K562 (cell line): Measurements from ENCODE around the gene ATF4. TPM values are rescaled to one million over a fixed set of nuclear protein-coding genes. Genes with fewer than 3 reads are reported as not detected.

Experiments
- ATAC-seq: fragments of 200-7000 bp; cut with Tn5 transposase; 3 replicates; pipeline ENCODE4 v1.9.1; 2020; ENCODE audit warnings: moderate library complexity
- BruUV-seq: library from RNA; stranded (reverse); fragments of 400-500 nt; replicated peaks from 2 replicates; lab custom pipeline; 2021; lab: Mats Ljungman, UMichigan
- CTCF ChIA-PET: fragments of 300-600 bp; formaldehyde crosslinking; extraction: SDS; loops from one replicate; lab custom pipeline; 2021; ENCODE audit warnings: low intra/inter-chr PET ratio; lab: Yijun Ruan, JAX
- POLR2A ChIA-PET: fragments of 300-600, 350-650 bp; sonication (Branson Sonifier 250); formaldehyde crosslinking; extraction: SDS; loops from one replicate; lab custom pipeline; 2021; ENCODE audit warnings: antibody characterized with exemption, inconsistent platforms; lab: Yijun Ruan, JAX
- DNase-seq, 4 experiments: peaks; one replicate each; pipeline versions ENCODE4 v3.0.0 to v3.0.0-alpha.2; 2011 to 2018; ENCODE audit warnings: low spot score in 3 of 4, mixed read lengths in 3 of 4; ENCODE audit errors: extremely low read depth in 1 of 4
- FAIRE-seq: peaks from 2 replicates; lab custom pipeline; 2011; peaks lifted over from hg19 to GRCh38; lab: Jason Lieb, UNC
- H2AFZ ChIP-seq: 2 replicates; pipeline ENCODE4 v1.6.0; 2011; ENCODE audit warnings: low read depth, low read length, control low read depth, inconsistent platforms
- H3K27ac ChIP-seq: fragments of 200-600 bp; 3 replicates; pipeline ENCODE4 v1.8.0; 2011; ENCODE audit warnings: low read depth, mild to moderate bottlenecking, control low read depth, inconsistent platforms, low read length, moderate library complexity, mixed read lengths; ENCODE audit errors: extremely low read depth
- H3K27me3 ChIP-seq, 2 experiments: fragments of 300-600 bp in 1 of 2; 2 replicates in 1 of 2; 3 replicates in 1 of 2; pipeline versions ENCODE4 v1.6.0 to v1.8.0; 2011; ENCODE audit warnings: inconsistent platforms in 2 of 2, low read length in 2 of 2, mild to moderate bottlenecking in 1 of 2, mixed read lengths in 1 of 2, moderate library complexity in 1 of 2; ENCODE audit not compliant: control insufficient read depth in 2 of 2, insufficient read depth in 2 of 2
- H3K36me3 ChIP-seq: fragments of 300-600 bp; 3 replicates; pipeline ENCODE4 v1.8.0; 2011; ENCODE audit warnings: mild to moderate bottlenecking, low read length, inconsistent platforms; ENCODE audit not compliant: control insufficient read depth, insufficient read depth
- H3K4me1 ChIP-seq, 2 experiments: fragments of 200-600 bp in 1 of 2; replicated peaks in 1 of 2; 2 replicates in 1 of 2; 3 replicates in 1 of 2; pipeline versions ENCODE4 v1.5.1 to v1.8.0; 2011; ENCODE audit warnings: inconsistent platforms in 2 of 2, low read length in 2 of 2, mild to moderate bottlenecking in 1 of 2, mixed read lengths in 1 of 2, moderate library complexity in 1 of 2; ENCODE audit not compliant: control insufficient read depth in 2 of 2, insufficient read depth in 2 of 2
- H3K4me2 ChIP-seq: 2 replicates; pipeline ENCODE4 v1.6.1; 2011; ENCODE audit warnings: low read length, control low read depth, inconsistent platforms, mixed read lengths; ENCODE audit not compliant: insufficient read depth
- H3K4me3 ChIP-seq: fragments of 200-600 bp; sonication (generic), shearing (Covaris generic); 2 replicates; pipeline ENCODE4 v1.5.1; 2016; ENCODE audit warnings: control low read depth, inconsistent platforms
- H3K79me2 ChIP-seq: fragments of 200-600 bp; 3 replicates; pipeline ENCODE4 v1.8.0; 2011; ENCODE audit warnings: low read length, inconsistent platforms; ENCODE audit not compliant: control insufficient read depth, insufficient read depth
- H3K9ac ChIP-seq, 2 experiments: 2 replicates each; pipeline versions ENCODE4 v1.6.0 to v1.6.1; 2011; ENCODE audit warnings: low read depth in 2 of 2, low read length in 2 of 2, control low read depth in 1 of 2, inconsistent platforms in 1 of 2, mild to moderate bottlenecking in 1 of 2, mixed read lengths in 1 of 2; ENCODE audit not compliant: insufficient read depth in 1 of 2
- H3K9me1 ChIP-seq: one replicate; pipeline ENCODE4 v1.6.0; 2011; ENCODE audit warnings: inconsistent platforms, mild to moderate bottlenecking, low read length, moderate library complexity; ENCODE audit not compliant: control insufficient read depth, insufficient read depth
- H3K9me3 ChIP-seq: replicated peaks from 2 replicates; pipeline ENCODE4 v1.5.1; 2011; ENCODE audit warnings: low read depth, low read length, inconsistent platforms; ENCODE audit not compliant: control insufficient read depth, insufficient read depth
- H4K20me1 ChIP-seq: replicated peaks from 2 replicates; pipeline ENCODE4 v1.6.1; 2011; ENCODE audit warnings: low read length, inconsistent platforms, mixed read lengths; ENCODE audit not compliant: control insufficient read depth, insufficient read depth
- BMI1 ChIP-seq: fragments of 150-350 bp; IDR thresholded peaks from 2 replicates; pipeline ENCODE4 v1.6.1; 2014; ENCODE audit warnings: low read length
- E2F6 ChIP-seq, 2 experiments: IDR thresholded peaks; 2 replicates each; pipeline ENCODE4 v1.6.1; 2011; ENCODE audit warnings: borderline replicate concordance in 1 of 2, control low read depth in 1 of 2, low read depth in 1 of 2, low read length in 1 of 2, mild to moderate bottlenecking in 1 of 2, mixed read lengths in 1 of 2, moderate library complexity in 1 of 2; ENCODE audit not compliant: insufficient read depth in 1 of 2, insufficient read length in 1 of 2, poor library complexity in 1 of 2, severe bottlenecking in 1 of 2; ENCODE audit errors: extremely low read depth in 1 of 2
- GATA2 ChIP-seq: sonication (generic); formaldehyde crosslinking; IDR thresholded peaks from 2 replicates; pipeline ENCODE4 v1.4.0; 2020; ENCODE audit warnings: mild to moderate bottlenecking, missing genetic modification reagents
- HDGF ChIP-seq: fragments of 450-650 bp; IDR thresholded peaks from 2 replicates; pipeline ENCODE4 v1.6.1; 2016
- HNRNPK ChIP-seq: fragments of 200-400 bp; formaldehyde crosslinking; IDR thresholded peaks from one replicate; pipeline ENCODE4 v1.6.1; 2018; ENCODE audit warnings: mild to moderate bottlenecking, low read depth, low read length; ENCODE audit not compliant: poor library complexity, severe bottlenecking
- HNRNPL ChIP-seq: fragments of 200-400 bp; formaldehyde crosslinking; IDR thresholded peaks from 2 replicates; pipeline ENCODE4 v1.6.1; 2017; ENCODE audit warnings: low read depth, mild to moderate bottlenecking, low read length
- IFI16 ChIP-seq: fragments of 250-450 bp; sonication (Bioruptor Pico); IDR thresholded peaks from 2 replicates; pipeline ENCODE4 v2.1.2; 2022; ENCODE audit warnings: mild to moderate bottlenecking, inconsistent platforms
- KLF13 ChIP-seq: fragments of 450-650 bp; IDR thresholded peaks from 2 replicates; pipeline ENCODE4 v1.6.1; 2016; ENCODE audit warnings: missing genetic modification characterization, low read depth, mild to moderate bottlenecking, missing compliant biosample characterization, moderate library complexity, borderline replicate concordance
- MXI1 ChIP-seq: IDR thresholded peaks from 2 replicates; pipeline ENCODE4 v1.6.1; 2011; ENCODE audit warnings: low read depth, mild to moderate bottlenecking, improper control_type of control experiment, low read length
- NFXL1 ChIP-seq: fragments of 450-650 bp; formaldehyde crosslinking; IDR thresholded peaks from 2 replicates; pipeline ENCODE4 v1.4.0; 2021; ENCODE audit warnings: mild to moderate bottlenecking
- NONO ChIP-seq, 2 experiments: fragments of 200-400 bp in 1 of 2; fragments of 450-650 bp in 1 of 2; formaldehyde crosslinking in 1 of 2; IDR thresholded peaks; 2 replicates each; pipeline ENCODE4 v1.6.1; 2017; ENCODE audit warnings: low read depth in 2 of 2, mild to moderate bottlenecking in 2 of 2, moderate library complexity in 2 of 2, low read length in 1 of 2
- RBM17 ChIP-seq: fragments of 200-400 bp; formaldehyde crosslinking; IDR thresholded peaks from 2 replicates; pipeline ENCODE4 v1.6.1; 2017; ENCODE audit warnings: low read depth, mild to moderate bottlenecking, low read length, borderline replicate concordance
- STAG1 ChIP-seq: sonication (generic); formaldehyde crosslinking; IDR thresholded peaks from 2 replicates; pipeline ENCODE4 v1.5.0; 2020; ENCODE audit warnings: missing genetic modification reagents, borderline replicate concordance
- TAF1 ChIP-seq: IDR thresholded peaks from 2 replicates; pipeline ENCODE4 v1.6.1; 2011; ENCODE audit warnings: mild to moderate bottlenecking, low read length, moderate library complexity; ENCODE audit not compliant: insufficient read depth, control insufficient read depth, severe bottlenecking; ENCODE audit errors: extremely low read depth
- ZNF561 ChIP-seq: fragments of 450-650 bp; formaldehyde crosslinking; conservative IDR thresholded peaks from 2 replicates; pipeline ENCODE4 v1.4.0; 2020; ENCODE audit warnings: mild to moderate bottlenecking, moderate library complexity
- WGBS: fragments of 100-300 bp; shearing (Covaris generic); methylation state at CpG from one replicate; pipeline ENCODE4 v1.1.6; 2016; ENCODE audit warnings: low coverage, mixed read lengths; ENCODE audit not compliant: insufficient coverage; ENCODE audit errors: missing lambda C conversion rate; 5-methylcytosine and 5-hydroxymethylcytosine counted together
- in situ Hi-C: fragments of 300-500 bp; cut with MboI; formaldehyde crosslinking; loops from 4 replicates; pipeline ENCODE4 v1.15.0; 2018; ENCODE audit warnings: inconsistent platforms, mixed read lengths
- intact Hi-C: fragments of 100-400 bp; cut with micrococcal nuclease; formaldehyde crosslinking; loops from 2 replicates; pipeline ENCODE4 v1.14.2; 2022
- polyA plus RNA-seq, 8 experiments: library from polyadenylated mRNA; depleted of rRNA in 4 of 8; stranded (reverse) in 5 of 8; unstranded in 3 of 8; fragments of >200 nt; fragmentation: Nextera tagmentation in 2 of 8; fragmentation: Illumina TruSeq in 1 of 8; extraction: Ambion mirVana in 2 of 8; extraction: Trizol in 1 of 8; gene quantifications; 2 replicates each; pipeline versions ENCODE4 v1.2.1 to v1.2.3, GENCODE V29; 2011 to 2014; ENCODE audit warnings: inconsistent platforms in 1 of 8, missing spikeins in 1 of 8
- total RNA-seq, 7 experiments: library from RNA; depleted of rRNA in 6 of 7; stranded (reverse); fragments of >200 nt in 6 of 7; fragmentation: Illumina TruSeq in 2 of 7; extraction: Trizol in 2 of 7; gene quantifications; 2 replicates each; pipeline versions ENCODE4 v1.2.1 to v1.2.3, GENCODE V29; 2011 to 2021; ENCODE audit warnings: low replicate concordance in 1 of 7

Gene ATF4
- total and polyA plus RNA-seq, 9 of the 15 experiments (the other 6 are each of a cell fraction or from before 2014, with no cell fraction given): 93.1 to 723 (median 355) TPM

DNA sequence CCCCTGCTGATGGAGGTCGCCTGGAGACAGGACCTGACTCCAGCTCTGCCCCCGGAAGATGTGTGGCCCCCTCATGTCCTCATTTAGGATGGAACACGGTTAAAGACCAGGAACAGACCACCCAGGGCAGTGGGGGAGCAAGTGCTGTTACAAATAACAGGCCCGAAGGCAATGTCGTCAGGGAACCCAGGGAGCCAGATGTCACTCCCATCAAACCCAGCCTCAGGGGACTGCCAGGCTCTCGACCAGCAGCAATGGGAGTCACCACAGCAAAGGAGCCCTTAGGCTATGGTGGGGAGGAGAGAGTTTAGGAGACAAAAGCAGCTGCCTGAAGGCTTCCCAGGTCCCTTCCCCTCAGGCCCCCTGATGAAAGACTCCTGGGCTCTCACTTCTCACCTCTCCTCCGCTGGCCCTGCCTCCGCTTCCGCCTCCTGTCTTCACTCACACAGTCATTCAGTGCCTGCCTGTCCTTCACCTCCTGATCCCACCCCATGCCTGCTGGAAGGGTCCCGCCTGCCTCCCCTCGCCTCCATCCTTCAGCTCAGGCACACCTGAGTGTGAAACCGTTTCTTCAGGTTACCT lies 7.8 kb downstream of the ATF4 start:
- TF ChIP-seq BMI1: no peak
- TF ChIP-seq ZNF561 (CRISPR knock-in tag): no peak
- TF ChIP-seq NFXL1 (CRISPR knock-in tag): no peak
- no peak for TF ChIP-seq GATA2 (CRISPR knock-in tag)
- TF ChIP-seq RBM17: no peak
- no peak for TF ChIP-seq HDGF
- no peak for TF ChIP-seq IFI16 (CRISPR knock-in tag)
- no peak for TF ChIP-seq KLF13 (tag)
- TF ChIP-seq TAF1: no peak
- TF ChIP-seq HNRNPK: no peak
- TF ChIP-seq STAG1 (CRISPR knock-in tag): no peak
- TF ChIP-seq E2F6 (IDR thresholded peaks at IDR 0.05; ENCODE audit: borderline replicate concordance in 1 of 2, extremely low read depth in 1 of 2, insufficient read depth in 1 of 2, insufficient read length in 1 of 2, low read depth in 1 of 2, low read length in 1 of 2, poor library complexity in 1 of 2, severe bottlenecking in 1 of 2): no peak
- no peak for TF ChIP-seq HNRNPL
- no peak for TF ChIP-seq NONO (IDR thresholded peaks at IDR 0.05; ENCODE audit: low read depth in 2 of 2, low read length in 1 of 2)
- no peak for TF ChIP-seq MXI1
- H4K20me1 ChIP-seq: peaks cover 10% of the 10 kb centered on the region
- no peak overlapping the region for H2AFZ ChIP-seq
- peaks cover 62% of the 10 kb centered on the region for H3K36me3 ChIP-seq
- ATAC-seq (no peak), DNase-seq (no peak), FAIRE-seq (no peak)
- H3K27me3 ChIP-seq: no peaks in the 10 kb centered on the region
- ChIA-PET POLR2A (interaction anchor here (0.6 to 4.2 kb wide), 10 partner anchors 8 to 906 kb away, joined by 3 to 42 read pairs (median 3); partner anchors contain the start of genes ATF4 and RPL3), CTCF (interaction anchor here (2.1 kb wide), 1 partner anchor 34 kb away, joined by 18 read pairs; no protein-coding TSS in a partner anchor)
- intact Hi-C loops (loop anchor here (10.0 kb wide), 1 partner anchor 353 kb away; no protein-coding TSS in a partner anchor), in situ Hi-C loops (no loop called here)
- no TSS peak for BruUV-seq
- peaks cover 27 to 57% of the 10 kb centered on the region in 2 experiments; a peak in 4 of 5 replicates for H3K4me1 ChIP-seq
- H3K9ac ChIP-seq: peak overlapping the region in 1 of 2 experiments; percentile 72; a peak in 2 of 4 replicates
- no peak overlapping the region for H3K4me2 ChIP-seq
- 86% methylated on average over 12 of the region's 12 CpGs for WGBS
- H3K9me1 ChIP-seq: no peaks in the 10 kb centered on the region
- no peak overlapping the region; the same call in 2 of the 3 replicates for H3K27ac ChIP-seq
- H3K9me3 ChIP-seq: no peaks in the 10 kb centered on the region
- peaks cover 61% of the 10 kb centered on the region for H3K79me2 ChIP-seq
- no peak overlapping the region for H3K4me3 ChIP-seq
